A549 (cell line): ENCODE results near the gene MED26. TPM values are rescaled to one million over a fixed set of nuclear protein-coding genes. Genes with fewer than 3 reads are reported as not detected.

Experiments
- BCL3 ChIP-seq: fragments of >200 bp; sonication (Bioruptor Twin); formaldehyde crosslinking; IDR thresholded peaks from 3 replicates; pipeline ENCODE4 v1.6.1; 2016
- CBX8 ChIP-seq: fragments of 200-600 bp; sonication (generic); IDR thresholded peaks from 2 replicates; pipeline ENCODE4 v1.6.1; 2016
- CEBPB ChIP-seq, 2 experiments: fragments of >200 bp in 1 of 2; sonication (Bioruptor Twin) in 1 of 2; formaldehyde crosslinking in 1 of 2; IDR thresholded peaks; 2 replicates each; pipeline ENCODE4 v1.6.1; 2012 to 2016
- CHD2 ChIP-seq: fragments of 150-350 bp; IDR thresholded peaks from 2 replicates; pipeline ENCODE4 v1.6.1; 2014; ENCODE audit warnings: low read length; ENCODE audit not compliant: partially characterized antibody
- CHD4 ChIP-seq: fragments of 200-600 bp; sonication (generic); IDR thresholded peaks from 2 replicates; pipeline ENCODE4 v1.6.1; 2016; ENCODE audit warnings: antibody characterized with exemption, mild to moderate bottlenecking, borderline replicate concordance
- E2F6 ChIP-seq: IDR thresholded peaks from 2 replicates; pipeline ENCODE4 v1.6.1; 2012; ENCODE audit warnings: low read depth, borderline replicate concordance
- EHF ChIP-seq: fragments of 250-450 bp; sonication (Bioruptor Pico); IDR thresholded peaks from 2 replicates; pipeline ENCODE4 v1.5.0; 2020; ENCODE audit warnings: mild to moderate bottlenecking
- EP300 ChIP-seq, 2 experiments: fragments of >200 bp; sonication (Bioruptor Twin); formaldehyde crosslinking; IDR thresholded peaks; 2 replicates in 1 of 2; 3 replicates in 1 of 2; pipeline ENCODE4 v1.6.1; 2016 to 2017
- ESRRA ChIP-seq: fragments of 150-350 bp; IDR thresholded peaks from 2 replicates; pipeline ENCODE4 v1.6.1; 2014; ENCODE audit warnings: mild to moderate bottlenecking, low read length, borderline replicate concordance
- HDAC2 ChIP-seq: fragments of 200-600 bp; sonication (generic); IDR thresholded peaks from 2 replicates; pipeline ENCODE4 v1.6.1; 2016
- HES2 ChIP-seq: fragments of >200 bp; sonication (Bioruptor Twin); formaldehyde crosslinking; IDR thresholded peaks from 2 replicates; pipeline ENCODE4 v1.6.1; 2016
- HMGXB4 ChIP-seq: fragments of 250-450 bp; sonication (Bioruptor Pico); IDR thresholded peaks from 2 replicates; pipeline ENCODE4 v1.5.0; 2021; ENCODE audit warnings: mild to moderate bottlenecking, moderate library complexity, borderline replicate concordance
- HOXA7 ChIP-seq: fragments of 250-450 bp; sonication (Bioruptor Pico); IDR thresholded peaks from 2 replicates; pipeline ENCODE4 v1.5.0; 2020; ENCODE audit warnings: mild to moderate bottlenecking, moderate library complexity
- JUNB ChIP-seq: fragments of >200 bp; sonication (Bioruptor Twin); formaldehyde crosslinking; IDR thresholded peaks from 2 replicates; pipeline ENCODE4 v1.6.1; 2016
- KDM1A ChIP-seq: fragments of 200-600 bp; sonication (generic); IDR thresholded peaks from 2 replicates; pipeline ENCODE4 v1.6.1; 2016; ENCODE audit warnings: low read depth, mild to moderate bottlenecking
- MAFK ChIP-seq: fragments of 450-650 bp; IDR thresholded peaks from 2 replicates; pipeline ENCODE4 v1.6.1; 2014; ENCODE audit not compliant: partially characterized antibody
- MAX ChIP-seq: IDR thresholded peaks from 2 replicates; pipeline ENCODE4 v1.6.1; 2012
- NFE2L2 ChIP-seq: fragments of 150-350 bp; conservative IDR thresholded peaks from 2 replicates; pipeline ENCODE4 v1.6.1; 2014; ENCODE audit warnings: low read length
- PHF8 ChIP-seq: fragments of 200-600 bp; sonication (generic); IDR thresholded peaks from 2 replicates; pipeline ENCODE4 v1.6.1; 2016; ENCODE audit warnings: low read depth, mild to moderate bottlenecking, antibody characterized with exemption, moderate library complexity, borderline replicate concordance
- RAD21 ChIP-seq, 2 experiments: fragments of >200 bp in 1 of 2; sonication (Bioruptor Twin) in 1 of 2; formaldehyde crosslinking in 1 of 2; IDR thresholded peaks in 1 of 2; conservative IDR thresholded peaks in 1 of 2; 2 replicates in 1 of 2; 3 replicates in 1 of 2; pipeline ENCODE4 v1.6.1; 2012 to 2018; ENCODE audit warnings: inconsistent platforms in 1 of 2
- REST ChIP-seq: fragments of 200-600 bp; sonication (generic); IDR thresholded peaks from 2 replicates; pipeline ENCODE4 v1.6.1; 2016; ENCODE audit warnings: antibody characterized with exemption, mild to moderate bottlenecking, moderate library complexity
- SMC3 ChIP-seq: fragments of >200 bp; sonication (Bioruptor Twin); formaldehyde crosslinking; IDR thresholded peaks from 3 replicates; pipeline ENCODE4 v1.6.1; 2018; ENCODE audit warnings: inconsistent platforms
- SREBF2 ChIP-seq: fragments of 450-650 bp; IDR thresholded peaks from 2 replicates; pipeline ENCODE4 v1.6.1; 2014; ENCODE audit warnings: mild to moderate bottlenecking, moderate library complexity
- TP53 ChIP-seq: fragments of 250-450 bp; sonication (Bioruptor Pico); IDR thresholded peaks from 2 replicates; pipeline ENCODE4 v1.5.0; 2021; ENCODE audit warnings: mild to moderate bottlenecking, moderate library complexity
- ZC3H11A ChIP-seq: fragments of 450-650 bp; IDR thresholded peaks from 2 replicates; pipeline ENCODE4 v1.6.1; 2014; ENCODE audit warnings: antibody characterized with exemption, mild to moderate bottlenecking
- ZNF302 ChIP-seq: fragments of 250-450 bp; sonication (Bioruptor Pico); IDR thresholded peaks from 2 replicates; pipeline ENCODE4 v1.9.0; 2021; ENCODE audit warnings: inconsistent platforms, mild to moderate bottlenecking, moderate library complexity
- ZSCAN20 ChIP-seq: fragments of 250-450 bp; sonication (Bioruptor Pico); IDR thresholded peaks from 2 replicates; pipeline ENCODE4 v1.8.0; 2022; ENCODE audit warnings: mild to moderate bottlenecking, moderate library complexity
- polyA plus RNA-seq, 4 experiments: library from polyadenylated mRNA; depleted of rRNA in 3 of 4; stranded (reverse); fragments of >200 nt; fragmentation: RNase III in 1 of 4; extraction: RNeasy Plus Mini Kit Qiagen cat#74134 plus additional on column Dnase treatment in 1 of 4; gene quantifications; 2 replicates in 3 of 4; 3 replicates in 1 of 4; pipeline ENCODE4 v1.2.3, GENCODE V29; 2011 to 2017
- TF ChIP-seq, protein P1 (sequence below): fragments of 250-450 bp; sonication (Bioruptor Pico); IDR thresholded peaks from 2 replicates; pipeline ENCODE4 v1.5.0; 2020; ENCODE audit warnings: low read depth, mild to moderate bottlenecking, moderate library complexity
- TF ChIP-seq, protein P2 (sequence below): fragments of >200 bp; sonication (Bioruptor Twin); formaldehyde crosslinking; IDR thresholded peaks from 3 replicates; pipeline ENCODE4 v1.5.1; 2016
- TF ChIP-seq, protein P3 (sequence below): IDR thresholded peaks from 2 replicates; pipeline ENCODE4 v1.6.1; 2012

The MED26 gene
- polyA plus RNA-seq, 2 of the 4 experiments (the other 2 are of a cell fraction) = 2.4 to 3.6 TPM

DNA sequence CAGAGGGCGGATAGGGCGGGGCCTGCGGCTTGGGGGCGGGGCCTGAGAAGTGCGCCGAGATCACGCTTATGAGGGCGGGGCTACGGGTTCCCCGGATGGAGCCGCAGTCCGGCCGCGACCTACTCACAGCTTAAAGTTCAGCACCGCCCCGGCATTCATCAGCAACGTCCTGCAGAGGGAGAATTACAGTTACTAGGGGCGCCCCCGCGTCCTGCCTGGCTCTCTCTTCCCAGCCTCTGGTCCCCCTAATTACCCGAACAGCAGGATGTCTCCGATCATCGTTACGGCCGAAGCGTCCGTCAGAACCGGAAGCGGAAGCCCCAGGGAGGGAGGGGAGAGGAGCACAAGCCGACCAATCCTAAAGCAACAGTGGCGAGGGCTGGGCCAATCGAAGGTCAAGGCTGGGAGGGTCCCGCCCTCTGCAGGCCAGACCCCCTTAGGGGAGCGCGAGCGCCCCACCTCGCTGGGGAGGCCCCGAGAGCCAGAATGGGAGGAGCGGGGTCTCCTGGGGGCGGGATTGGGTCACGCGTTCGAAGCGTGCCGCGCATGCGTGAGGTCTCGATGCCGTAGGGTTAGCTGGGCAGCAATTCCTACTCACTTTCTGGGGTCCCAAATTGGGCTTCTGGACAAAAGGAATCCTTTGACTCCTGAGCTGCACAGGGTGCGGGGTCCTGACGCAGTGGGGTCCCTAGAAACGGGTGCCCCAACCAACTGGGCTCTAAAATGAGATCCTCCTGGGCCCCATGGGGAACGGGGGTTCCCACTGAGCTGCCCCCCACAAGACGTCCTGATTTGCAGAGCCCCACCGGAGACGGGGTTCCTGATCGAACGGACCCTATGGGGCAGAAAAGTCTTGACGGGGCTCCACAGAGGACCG is 32.1 kb upstream of the MED26 start, which contains the start of gene SMIM7 (continued):
- TF ChIP-seq, protein P1, sequence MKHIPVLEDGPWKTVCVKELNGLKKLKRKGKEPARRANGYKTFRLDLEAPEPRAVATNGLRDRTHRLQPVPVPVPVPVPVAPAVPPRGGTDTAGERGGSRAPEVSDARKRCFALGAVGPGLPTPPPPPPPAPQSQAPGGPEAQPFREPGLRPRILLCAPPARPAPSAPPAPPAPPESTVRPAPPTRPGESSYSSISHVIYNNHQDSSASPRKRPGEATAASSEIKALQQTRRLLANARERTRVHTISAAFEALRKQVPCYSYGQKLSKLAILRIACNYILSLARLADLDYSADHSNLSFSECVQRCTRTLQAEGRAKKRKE (CRISPR knock-in tag) = no peak
- TF ChIP-seq E2F6 (peak; percentile 76), MAX (peak; percentile 82), ZSCAN20 (CRISPR knock-in tag) (no peak), JUNB (no peak), HOXA7 (CRISPR knock-in tag) (no peak), SMC3 (no peak), MAFK (no peak), RAD21 (conservative IDR thresholded peaks at IDR 0.05 in 1 of 2, IDR thresholded peaks at IDR 0.05 in 1 of 2) (no peak), CEBPB (IDR thresholded peaks at IDR 0.05) (no peak), BCL3 (0 out of 3 replicates have a peak, but pooled peaks have one; percentile 58), HDAC2 (no peak), CHD2 (no peak), KDM1A (no peak), NFE2L2 (no peak), ZNF302 (CRISPR knock-in tag) (no peak), CBX8 (no peak), CHD4 (no peak), ESRRA (no peak), EP300 (IDR thresholded peaks at IDR 0.05) (no peak), SREBF2 (no peak), EHF (CRISPR knock-in tag) (no peak), HES2 (no peak), ZC3H11A (no peak), HMGXB4 (CRISPR knock-in tag) (no peak), PHF8 (peak; percentile 67; the same call in 1 of the 2 replicates), TP53 (no peak), REST (no peak)
- TF ChIP-seq, protein P2, sequence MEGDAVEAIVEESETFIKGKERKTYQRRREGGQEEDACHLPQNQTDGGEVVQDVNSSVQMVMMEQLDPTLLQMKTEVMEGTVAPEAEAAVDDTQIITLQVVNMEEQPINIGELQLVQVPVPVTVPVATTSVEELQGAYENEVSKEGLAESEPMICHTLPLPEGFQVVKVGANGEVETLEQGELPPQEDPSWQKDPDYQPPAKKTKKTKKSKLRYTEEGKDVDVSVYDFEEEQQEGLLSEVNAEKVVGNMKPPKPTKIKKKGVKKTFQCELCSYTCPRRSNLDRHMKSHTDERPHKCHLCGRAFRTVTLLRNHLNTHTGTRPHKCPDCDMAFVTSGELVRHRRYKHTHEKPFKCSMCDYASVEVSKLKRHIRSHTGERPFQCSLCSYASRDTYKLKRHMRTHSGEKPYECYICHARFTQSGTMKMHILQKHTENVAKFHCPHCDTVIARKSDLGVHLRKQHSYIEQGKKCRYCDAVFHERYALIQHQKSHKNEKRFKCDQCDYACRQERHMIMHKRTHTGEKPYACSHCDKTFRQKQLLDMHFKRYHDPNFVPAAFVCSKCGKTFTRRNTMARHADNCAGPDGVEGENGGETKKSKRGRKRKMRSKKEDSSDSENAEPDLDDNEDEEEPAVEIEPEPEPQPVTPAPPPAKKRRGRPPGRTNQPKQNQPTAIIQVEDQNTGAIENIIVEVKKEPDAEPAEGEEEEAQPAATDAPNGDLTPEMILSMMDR = peak; percentile 26; the same call in 2 of the 3 replicates
- TF ChIP-seq, protein P3, sequence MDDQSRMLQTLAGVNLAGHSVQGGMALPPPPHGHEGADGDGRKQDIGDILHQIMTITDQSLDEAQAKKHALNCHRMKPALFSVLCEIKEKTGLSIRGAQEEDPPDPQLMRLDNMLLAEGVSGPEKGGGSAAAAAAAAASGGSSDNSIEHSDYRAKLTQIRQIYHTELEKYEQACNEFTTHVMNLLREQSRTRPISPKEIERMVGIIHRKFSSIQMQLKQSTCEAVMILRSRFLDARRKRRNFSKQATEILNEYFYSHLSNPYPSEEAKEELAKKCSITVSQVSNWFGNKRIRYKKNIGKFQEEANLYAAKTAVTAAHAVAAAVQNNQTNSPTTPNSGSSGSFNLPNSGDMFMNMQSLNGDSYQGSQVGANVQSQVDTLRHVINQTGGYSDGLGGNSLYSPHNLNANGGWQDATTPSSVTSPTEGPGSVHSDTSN = no peak
